GM12878 (cell line): Measurements from ENCODE around the gene KCNA4. TPM values are rescaled to one million over a fixed set of nuclear protein-coding genes. Genes with fewer than 3 reads are reported as not detected.

Experiments used
- ATAC-seq: fragments of 200-7000 bp; cut with Tn5 transposase; 3 replicates; pipeline ENCODE4 v1.9.1; 2020; ENCODE audit warnings: mild to moderate bottlenecking, moderate library complexity
- BruUV-seq: library from RNA; stranded (reverse); fragments of 400-500 nt; replicated peaks from 2 replicates; lab custom pipeline; 2021; lab: Mats Ljungman, UMichigan
- CTCF ChIA-PET: fragments of 300-600 bp; sonication (Branson Sonifier 250); formaldehyde crosslinking; extraction: SDS; loops from one replicate; lab custom pipeline; 2021; ENCODE audit warnings: inconsistent platforms; lab: Yijun Ruan, JAX
- POLR2A ChIA-PET: fragments of 350-600 bp; formaldehyde crosslinking; extraction: SDS; loops from one replicate; lab custom pipeline; 2021; ENCODE audit warnings: inconsistent platforms; lab: Charles Lee
- RAD21 ChIA-PET: fragments of 300-600 bp; sonication (Branson Sonifier 250); formaldehyde crosslinking; loops from one replicate; lab custom pipeline; 2023; ENCODE audit warnings: antibody characterized with exemption; ENCODE audit not compliant: unreplicated experiment; lab: Charles Lee
- SMC1A ChIA-PET: fragments of 300-600 bp; sonication (Branson Sonifier 250); formaldehyde crosslinking; loops from one replicate; lab custom pipeline; 2023; ENCODE audit not compliant: unreplicated experiment, uncharacterized antibody; lab: Charles Lee
- DNase-seq: peaks from one replicate; pipeline ENCODE4 v3.0.0-alpha.2; 2011; ENCODE audit warnings: low read depth, low spot score
- FAIRE-seq: peaks from 3 replicates; lab custom pipeline; 2011; peaks lifted over from hg19 to GRCh38; lab: Jason Lieb, UNC
- H2AFZ ChIP-seq: 2 replicates; pipeline ENCODE4 v1.6.0; 2011; ENCODE audit warnings: low read depth, low read length, control low read depth; ENCODE audit not compliant: control insufficient read depth
- H3K27ac ChIP-seq: 2 replicates; pipeline ENCODE4 v1.5.1; 2011; ENCODE audit warnings: control low read depth; ENCODE audit not compliant: control insufficient read depth, insufficient read depth
- H3K27me3 ChIP-seq, 2 experiments: replicated peaks in 1 of 2; 2 replicates each; pipeline versions ENCODE4 v1.6.0 to v1.6.1; 2011; ENCODE audit warnings: low read length in 1 of 2; ENCODE audit not compliant: control insufficient read depth in 2 of 2, insufficient read depth in 2 of 2
- H3K36me3 ChIP-seq, 2 experiments: 2 replicates each; pipeline ENCODE4 v1.5.1; 2011; ENCODE audit warnings: low read length in 1 of 2; ENCODE audit not compliant: control insufficient read depth in 2 of 2, insufficient read depth in 2 of 2
- H3K4me1 ChIP-seq: 2 replicates; pipeline ENCODE4 v1.6.1; 2011; ENCODE audit warnings: mild to moderate bottlenecking, low read length, moderate library complexity, mixed read lengths; ENCODE audit not compliant: control insufficient read depth, insufficient read depth
- H3K4me2 ChIP-seq: 2 replicates; pipeline ENCODE4 v1.6.0; 2011; ENCODE audit warnings: control low read depth; ENCODE audit not compliant: control insufficient read depth, insufficient read depth
- H3K4me3 ChIP-seq: fragments of 200-600 bp; sonication (generic); 2 replicates; pipeline ENCODE4 v1.5.1; 2016
- H3K79me2 ChIP-seq: 2 replicates; pipeline ENCODE4 v1.6.0; 2011; ENCODE audit warnings: low read length; ENCODE audit not compliant: control insufficient read depth, insufficient read depth
- H3K9ac ChIP-seq: 2 replicates; pipeline ENCODE4 v1.8.0; 2011; ENCODE audit warnings: low read length, control low read depth, mixed read lengths; ENCODE audit not compliant: control insufficient read depth, insufficient read depth
- H3K9me3 ChIP-seq: replicated peaks from 3 replicates; pipeline ENCODE4 v1.5.1; 2011; ENCODE audit warnings: mild to moderate bottlenecking, low read length; ENCODE audit not compliant: control insufficient read depth, insufficient read depth
- H4K20me1 ChIP-seq: 2 replicates; pipeline ENCODE4 v1.6.0; 2011; ENCODE audit not compliant: control insufficient read depth, insufficient read depth
- BRCA1 ChIP-seq: IDR thresholded peaks from 2 replicates; pipeline ENCODE4 v1.6.1; 2011; ENCODE audit warnings: low read depth, low read length, improper control_type of control experiment
- CHD4 ChIP-seq: fragments of 200-600 bp; sonication (generic); IDR thresholded peaks from 2 replicates; pipeline ENCODE4 v1.6.1; 2016; ENCODE audit warnings: mild to moderate bottlenecking
- MTA2 ChIP-seq: fragments of 450-650 bp; IDR thresholded peaks from 2 replicates; pipeline ENCODE4 v1.6.1; 2016; ENCODE audit warnings: low read depth, mild to moderate bottlenecking, moderate library complexity
- MTA3 ChIP-seq: IDR thresholded peaks from 2 replicates; pipeline ENCODE4 v1.6.1; 2012; ENCODE audit warnings: low read length, inconsistent platforms, borderline replicate concordance
- SIN3A ChIP-seq: IDR thresholded peaks from 2 replicates; pipeline ENCODE4 v1.6.1; 2012; ENCODE audit warnings: low read depth, low read length, improper control_type of control experiment
- WGBS: methylation state at CpG from one replicate; pipeline ENCODE4 v1.1.6; 2016; ENCODE audit warnings: low lambda C conversion rate; ENCODE audit not compliant: insufficient replicate concordance, insufficient coverage; ENCODE audit errors: missing lambda C conversion rate; 5-methylcytosine and 5-hydroxymethylcytosine counted together
- in situ Hi-C: fragments of 300-500 bp; cut with MboI; formaldehyde crosslinking; loops from 9 replicates; pipeline ENCODE4 v1.14.3; 2018; ENCODE audit warnings: mixed read lengths
- intact Hi-C: fragments of 100-400 bp; cut with micrococcal nuclease; formaldehyde crosslinking; loops from one replicate; pipeline ENCODE4 v1.14.2; 2022; ENCODE audit not compliant: unreplicated experiment
- polyA plus RNA-seq, 11 experiments: library from polyadenylated mRNA; depleted of rRNA in 4 of 11; unstranded in 6 of 11; stranded (reverse) in 5 of 11; fragments of >200 nt; fragmentation: Nextera tagmentation in 4 of 11; fragmentation: Illumina TruSeq in 1 of 11; extraction: Ambion mirVana in 4 of 11; extraction: Trizol in 1 of 11; gene quantifications; 1 replicate in 1 of 11; 2 replicates in 10 of 11; pipeline versions ENCODE4 v1.2.1 to v1.2.3, GENCODE V29; 2011 to 2016; ENCODE audit warnings: inconsistent platforms in 2 of 11, missing spikeins in 2 of 11, low read depth in 1 of 11
- total RNA-seq, 4 experiments: library from RNA; depleted of rRNA in 3 of 4; stranded (reverse); fragments of >200 nt in 3 of 4; fragmentation: Illumina TruSeq in 1 of 4; extraction: Trizol in 1 of 4; gene quantifications; 2 replicates each; pipeline versions ENCODE4 v1.2.1 to v1.2.3, GENCODE V29; 2013 to 2021
- TF ChIP-seq, protein P1 (sequence below): IDR thresholded peaks from 2 replicates; pipeline ENCODE4 v1.6.1; 2012; ENCODE audit warnings: improper control_type of control experiment, low read depth, low read length; ENCODE audit not compliant: insufficient replicate concordance

Gene KCNA4
- total and polyA plus RNA-seq, 10 of the 15 experiments (the other 5 are each of a cell fraction or from before 2014, with no cell fraction given) = not detected

DNA sequence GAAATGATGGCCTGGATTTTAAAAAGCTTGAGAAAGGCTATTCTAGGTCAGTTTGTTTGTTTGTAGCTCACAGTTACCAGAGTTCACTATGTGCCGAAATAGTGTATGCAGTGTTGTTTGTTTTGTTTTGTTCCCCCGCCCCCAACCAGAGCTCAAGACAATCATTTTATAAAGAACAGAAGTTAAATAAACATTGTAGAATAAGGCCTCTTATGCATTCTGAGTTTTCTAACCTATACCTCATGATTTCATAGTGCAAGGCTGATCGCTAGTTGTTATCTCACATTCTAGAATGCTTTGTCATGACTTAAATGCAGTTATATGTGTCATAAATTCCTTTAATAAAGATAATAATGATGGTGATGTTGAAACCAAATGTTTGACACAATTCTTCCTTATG, 7.8 kb downstream of the KCNA4 start (continued):
- TF ChIP-seq BRCA1 (no peak), MTA3 (no peak), CHD4 (no peak), SIN3A (no peak)
- TF ChIP-seq, protein P1, sequence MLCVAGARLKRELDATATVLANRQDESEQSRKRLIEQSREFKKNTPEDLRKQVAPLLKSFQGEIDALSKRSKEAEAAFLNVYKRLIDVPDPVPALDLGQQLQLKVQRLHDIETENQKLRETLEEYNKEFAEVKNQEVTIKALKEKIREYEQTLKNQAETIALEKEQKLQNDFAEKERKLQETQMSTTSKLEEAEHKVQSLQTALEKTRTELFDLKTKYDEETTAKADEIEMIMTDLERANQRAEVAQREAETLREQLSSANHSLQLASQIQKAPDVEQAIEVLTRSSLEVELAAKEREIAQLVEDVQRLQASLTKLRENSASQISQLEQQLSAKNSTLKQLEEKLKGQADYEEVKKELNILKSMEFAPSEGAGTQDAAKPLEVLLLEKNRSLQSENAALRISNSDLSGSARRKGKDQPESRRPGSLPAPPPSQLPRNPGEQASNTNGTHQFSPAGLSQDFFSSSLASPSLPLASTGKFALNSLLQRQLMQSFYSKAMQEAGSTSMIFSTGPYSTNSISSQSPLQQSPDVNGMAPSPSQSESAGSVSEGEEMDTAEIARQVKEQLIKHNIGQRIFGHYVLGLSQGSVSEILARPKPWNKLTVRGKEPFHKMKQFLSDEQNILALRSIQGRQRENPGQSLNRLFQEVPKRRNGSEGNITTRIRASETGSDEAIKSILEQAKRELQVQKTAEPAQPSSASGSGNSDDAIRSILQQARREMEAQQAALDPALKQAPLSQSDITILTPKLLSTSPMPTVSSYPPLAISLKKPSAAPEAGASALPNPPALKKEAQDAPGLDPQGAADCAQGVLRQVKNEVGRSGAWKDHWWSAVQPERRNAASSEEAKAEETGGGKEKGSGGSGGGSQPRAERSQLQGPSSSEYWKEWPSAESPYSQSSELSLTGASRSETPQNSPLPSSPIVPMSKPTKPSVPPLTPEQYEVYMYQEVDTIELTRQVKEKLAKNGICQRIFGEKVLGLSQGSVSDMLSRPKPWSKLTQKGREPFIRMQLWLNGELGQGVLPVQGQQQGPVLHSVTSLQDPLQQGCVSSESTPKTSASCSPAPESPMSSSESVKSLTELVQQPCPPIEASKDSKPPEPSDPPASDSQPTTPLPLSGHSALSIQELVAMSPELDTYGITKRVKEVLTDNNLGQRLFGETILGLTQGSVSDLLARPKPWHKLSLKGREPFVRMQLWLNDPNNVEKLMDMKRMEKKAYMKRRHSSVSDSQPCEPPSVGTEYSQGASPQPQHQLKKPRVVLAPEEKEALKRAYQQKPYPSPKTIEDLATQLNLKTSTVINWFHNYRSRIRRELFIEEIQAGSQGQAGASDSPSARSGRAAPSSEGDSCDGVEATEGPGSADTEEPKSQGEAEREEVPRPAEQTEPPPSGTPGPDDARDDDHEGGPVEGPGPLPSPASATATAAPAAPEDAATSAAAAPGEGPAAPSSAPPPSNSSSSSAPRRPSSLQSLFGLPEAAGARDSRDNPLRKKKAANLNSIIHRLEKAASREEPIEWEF = no peak
- TF ChIP-seq, all 136 proteins: peak for 0

DNA sequence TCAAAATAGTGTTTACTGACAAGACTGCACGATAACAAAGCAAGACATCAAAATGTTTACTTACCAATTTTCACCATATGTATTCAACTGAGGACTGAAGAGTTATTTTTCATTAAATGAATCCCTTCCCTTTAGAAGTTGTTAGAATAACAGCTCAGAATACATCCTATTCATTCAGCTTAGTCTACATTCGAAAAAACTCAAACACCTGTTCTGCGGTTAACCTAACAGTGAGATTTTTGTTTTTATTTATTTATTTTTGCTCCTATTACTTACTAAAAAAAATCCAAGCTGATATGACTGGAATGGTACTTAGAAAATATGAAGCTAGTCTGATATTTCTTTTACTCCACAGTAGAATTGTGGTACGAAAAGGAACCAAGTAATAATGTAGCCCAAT, 10.0 kb downstream of the KCNA4 start:
- H3K4me2 ChIP-seq = no peak overlapping the region
- TF ChIP-seq MTA2 = no peak
- TF ChIP-seq, all 136 proteins: peak for 0
- Histone ChIP-seq H3K36me3 (no peaks in the 10 kb centered on the region), H3K27me3 (no peaks in the 10 kb centered on the region; a peak in 2 of 4 replicates), H3K9me3 (no peaks in the 10 kb centered on the region), H3K9ac (no peak overlapping the region), H3K4me3 (no peak overlapping the region), H3K27ac (no peak overlapping the region), H4K20me1 (no peaks in the 10 kb centered on the region), H2AFZ (no peak overlapping the region), H3K79me2 (no peaks in the 10 kb centered on the region), H3K4me1 (no peaks in the 10 kb centered on the region)
- ATAC-seq (no peak), FAIRE-seq (no peak), DNase-seq (no peak)
- in situ Hi-C loops (no loop called here), intact Hi-C loops (no loop called here)
- POLR2A ChIA-PET = no interaction called here
- CTCF ChIA-PET = interaction anchor here (1.4 kb wide), 1 partner anchor 139 kb away, joined by 3 read pairs; no protein-coding TSS in a partner anchor
- BruUV-seq = no TSS peak
- RAD21 ChIA-PET = no interaction called here
- 21% methylated on average over 4 of the region's 4 CpGs for WGBS
- SMC1A ChIA-PET = interaction anchor here (0.8 kb wide), 1 partner anchor 10 kb away, joined by 3 read pairs; no protein-coding TSS in a partner anchor
